Ascending aorta (tissue), 2 donors: ENCODE measurements around the gene SGPP1. TPM values are rescaled to one million over a fixed set of nuclear protein-coding genes. Genes with fewer than 3 reads are reported as not detected.

Experiments
- DNase-seq, 2 donors: peaks; one replicate each; pipeline ENCODE4 v3.0.0-alpha.2; 2019; ENCODE audit warnings: low spot score in 2 of 2
- H3K27ac ChIP-seq, 2 donors: fragments of 200-600 bp; sonication (generic); one replicate each; pipeline ENCODE4 v1.5.1; 2016 to 2017; ENCODE audit warnings: mild to moderate bottlenecking in 1 of 2
- H3K27me3 ChIP-seq: fragments of 200-600 bp; sonication (generic); one replicate; pipeline ENCODE4 v1.5.1; 2017
- H3K36me3 ChIP-seq, 2 donors: fragments of 200-600 bp; sonication (generic); one replicate each; pipeline ENCODE4 v1.5.1; 2016
- H3K4me1 ChIP-seq, 2 donors: fragments of 200-600 bp; sonication (generic); one replicate each; pipeline ENCODE4 v1.5.1; 2016 to 2017; ENCODE audit warnings: mild to moderate bottlenecking in 1 of 2
- H3K4me3 ChIP-seq, 2 donors: fragments of 200-600 bp; sonication (generic); one replicate each; pipeline ENCODE4 v1.5.1; 2016 to 2017; ENCODE audit warnings: mild to moderate bottlenecking in 1 of 2
- H3K9me3 ChIP-seq, 2 donors: fragments of 200-600 bp; sonication (generic); one replicate each; pipeline ENCODE4 v1.5.1; 2016
- CTCF ChIP-seq, 3 experiments: fragments of 200-600 bp in 2 of 3; fragments of 450-650 bp in 1 of 3; sonication (generic) in 2 of 3; IDR thresholded peaks; one replicate each; pipeline ENCODE4 v1.5.1; 2016 to 2019; ENCODE audit warnings: antibody characterized with exemption in 3 of 3, mild to moderate bottlenecking in 1 of 3, moderate library complexity in 1 of 3
- intact Hi-C: fragments of 100-400 bp; cut with DNase I; formaldehyde crosslinking; loops from one replicate; pipeline ENCODE4 v1.15.1; 2023
- total RNA-seq: library from RNA; depleted of rRNA; stranded (reverse); fragments of >200 nt; gene quantifications from one replicate; pipeline ENCODE4 v1.1.0, GENCODE V29; 2016

Gene SGPP1
- total RNA-seq, 1 donor from 2014 or later = 20.3 TPM

DNA sequence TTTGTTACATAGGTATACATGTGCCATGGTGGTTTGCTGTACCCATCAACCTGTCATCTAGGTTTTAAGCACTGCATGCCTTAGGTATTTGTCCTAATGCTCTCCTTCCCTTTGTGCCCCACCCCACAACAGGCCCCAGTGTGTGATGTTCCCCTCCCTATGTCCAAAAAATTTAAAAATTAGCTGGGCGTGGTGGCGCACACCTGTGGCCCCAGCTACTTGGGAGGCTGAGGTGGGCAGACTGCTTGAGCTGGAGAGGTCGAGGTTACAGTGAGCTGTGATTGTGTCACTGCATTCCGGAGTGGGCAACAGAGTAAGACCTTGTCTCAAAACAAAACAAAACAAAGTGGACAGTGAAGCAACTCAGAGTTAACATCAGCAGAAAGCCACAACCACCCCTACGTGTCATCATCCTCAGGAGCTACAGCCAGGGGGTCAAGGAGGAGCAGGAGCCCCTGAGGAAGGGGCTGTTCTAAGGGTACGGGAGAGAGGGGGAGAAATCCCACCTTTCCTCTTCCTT, 36.8 kb upstream of the SGPP1 start:
- H3K4me3 ChIP-seq = no peak overlapping the region
- intact Hi-C loops = no loop called here
- H3K27ac ChIP-seq = no peak overlapping the region
- no peak for DNase-seq
- no peaks in the 10 kb centered on the region for H3K9me3 ChIP-seq
- H3K27me3 ChIP-seq = no peaks in the 10 kb centered on the region
- TF ChIP-seq CTCF (IDR thresholded peaks at IDR 0.05) = no peak
- H3K36me3 ChIP-seq = no peaks in the 10 kb centered on the region
- no peaks in the 10 kb centered on the region for H3K4me1 ChIP-seq

DNA sequence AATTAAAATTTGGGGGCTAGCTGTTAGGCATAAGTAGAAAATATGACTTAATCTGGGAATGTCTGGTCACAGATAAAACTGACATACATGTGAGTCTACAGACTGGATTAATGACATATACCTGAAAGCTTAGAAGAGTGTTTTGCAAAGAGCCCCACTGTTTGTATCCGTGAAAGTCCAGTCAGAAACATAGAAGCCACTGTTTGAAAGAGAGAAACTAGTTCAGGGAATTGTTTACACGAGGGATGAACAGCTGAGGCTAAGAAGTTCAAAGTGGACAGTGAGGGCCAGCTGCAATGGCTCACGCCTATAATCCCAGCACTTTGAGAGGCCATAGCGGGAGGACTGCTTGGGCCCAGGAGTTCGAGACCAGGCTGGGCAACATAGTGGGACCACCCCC, 36.2 kb upstream of the SGPP1 start:
- Histone ChIP-seq H3K9me3 (no peaks in the 10 kb centered on the region), H3K4me3 (no peak overlapping the region), H3K27me3 (no peaks in the 10 kb centered on the region), H3K4me1 (no peaks in the 10 kb centered on the region), H3K27ac (no peak overlapping the region), H3K36me3 (no peaks in the 10 kb centered on the region)
- intact Hi-C loops = no loop called here
- TF ChIP-seq CTCF (IDR thresholded peaks at IDR 0.05) = no peak
- no peak for DNase-seq

DNA sequence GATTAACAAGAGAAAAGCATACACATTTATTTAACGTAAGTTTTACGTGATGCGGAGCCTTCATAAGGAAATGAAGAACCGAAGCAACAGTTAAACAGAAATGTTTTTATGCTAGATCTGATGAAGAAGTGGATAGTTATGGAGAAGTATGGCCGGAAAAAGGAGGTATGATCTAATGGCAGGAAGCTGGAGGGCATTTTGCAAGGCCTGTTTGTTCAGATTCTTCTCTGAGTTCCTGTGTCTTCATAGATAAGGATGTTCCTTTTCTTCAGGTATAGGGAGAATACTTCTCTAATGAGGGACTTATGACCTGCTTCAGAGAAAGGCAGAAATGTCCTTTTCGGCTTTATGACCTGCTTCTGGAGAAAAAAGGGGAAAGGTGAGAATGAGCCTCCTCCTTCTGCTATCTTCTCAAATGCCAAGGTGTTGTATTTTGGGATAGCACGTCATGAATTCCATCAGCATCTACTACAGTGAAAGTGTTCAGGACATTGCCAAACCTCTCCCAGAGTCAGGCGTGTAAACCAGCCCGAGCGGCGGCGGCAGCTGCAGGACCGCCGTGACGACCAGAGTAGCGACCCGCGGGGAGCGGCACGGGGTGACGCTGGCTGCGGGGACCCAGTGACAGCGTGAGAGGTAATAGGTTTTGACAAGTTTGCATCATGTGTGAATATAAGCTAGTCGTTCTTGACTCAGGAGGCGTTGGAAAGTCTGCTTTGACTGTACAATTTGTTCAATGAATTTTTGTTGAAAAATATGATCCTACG, 33.7 kb upstream of the SGPP1 start:
- intact Hi-C loops = no loop called here
- Histone ChIP-seq H3K36me3 (no peaks in the 10 kb centered on the region), H3K4me1 (no peaks in the 10 kb centered on the region), H3K27ac (no peak overlapping the region), H3K9me3 (no peaks in the 10 kb centered on the region), H3K4me3 (no peak overlapping the region), H3K27me3 (no peaks in the 10 kb centered on the region)
- TF ChIP-seq CTCF (IDR thresholded peaks at IDR 0.05) = no peak
- no peak for DNase-seq

GRCh38 chr14:63760014-63760413, 32.1 kb upstream of the SGPP1 start:
- H3K9me3 ChIP-seq = no peaks in the 10 kb centered on the region
- no peak overlapping the region for H3K4me3 ChIP-seq
- no peaks in the 10 kb centered on the region for H3K27me3 ChIP-seq
- intact Hi-C loops = no loop called here
- TF ChIP-seq CTCF (IDR thresholded peaks at IDR 0.05) = no peak
- no peak for DNase-seq
- no peaks in the 10 kb centered on the region for H3K36me3 ChIP-seq
- H3K27ac ChIP-seq = no peak overlapping the region
- no peaks in the 10 kb centered on the region for H3K4me1 ChIP-seq

GRCh38 chr14:63759456-63759855, 31.6 kb upstream of the SGPP1 start:
- no peaks in the 10 kb centered on the region for H3K36me3 ChIP-seq
- peak overlapping the region in 1 of 2 donors; percentile 5 for H3K4me3 ChIP-seq
- no peaks in the 10 kb centered on the region for H3K4me1 ChIP-seq
- no peaks in the 10 kb centered on the region for H3K9me3 ChIP-seq
- TF ChIP-seq CTCF (IDR thresholded peaks at IDR 0.05) = no peak
- H3K27ac ChIP-seq = no peak overlapping the region
- H3K27me3 ChIP-seq = no peaks in the 10 kb centered on the region
- intact Hi-C loops = no loop called here
- no peak for DNase-seq
